ENCODE data around the gene RTP3.

The RTP3 gene

DNA sequence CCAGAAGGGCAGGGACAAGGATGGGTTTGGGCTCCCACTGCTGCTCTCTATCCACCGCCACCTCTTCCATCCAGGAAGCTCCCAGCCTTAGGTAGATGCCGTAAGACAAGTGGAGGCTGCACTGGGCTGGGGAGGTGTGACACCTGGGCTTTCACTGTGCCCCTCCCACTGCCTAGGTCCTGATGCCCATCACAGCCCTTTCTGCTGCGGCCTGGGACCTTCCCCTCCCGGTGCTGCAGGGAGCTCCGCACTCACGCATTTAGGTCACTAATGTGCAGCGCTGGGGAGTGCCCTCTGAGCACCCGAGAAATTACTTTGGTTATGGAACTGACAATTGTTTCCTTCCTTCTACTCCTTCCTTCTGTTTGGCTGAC, 33.9 kb upstream of the RTP3 start:
- no peaks in the 10 kb centered on the region for H3K36me3 ChIP-seq (replicated peaks; ENCODE audit: insufficient read depth, low read length)
- H4K20me1 ChIP-seq (ENCODE audit: insufficient read depth, low read length), result no peaks in the 10 kb centered on the region
- no peaks in the 10 kb centered on the region for H3K27me3 ChIP-seq (replicated peaks; ENCODE audit: insufficient read depth, low read length)

DNA sequence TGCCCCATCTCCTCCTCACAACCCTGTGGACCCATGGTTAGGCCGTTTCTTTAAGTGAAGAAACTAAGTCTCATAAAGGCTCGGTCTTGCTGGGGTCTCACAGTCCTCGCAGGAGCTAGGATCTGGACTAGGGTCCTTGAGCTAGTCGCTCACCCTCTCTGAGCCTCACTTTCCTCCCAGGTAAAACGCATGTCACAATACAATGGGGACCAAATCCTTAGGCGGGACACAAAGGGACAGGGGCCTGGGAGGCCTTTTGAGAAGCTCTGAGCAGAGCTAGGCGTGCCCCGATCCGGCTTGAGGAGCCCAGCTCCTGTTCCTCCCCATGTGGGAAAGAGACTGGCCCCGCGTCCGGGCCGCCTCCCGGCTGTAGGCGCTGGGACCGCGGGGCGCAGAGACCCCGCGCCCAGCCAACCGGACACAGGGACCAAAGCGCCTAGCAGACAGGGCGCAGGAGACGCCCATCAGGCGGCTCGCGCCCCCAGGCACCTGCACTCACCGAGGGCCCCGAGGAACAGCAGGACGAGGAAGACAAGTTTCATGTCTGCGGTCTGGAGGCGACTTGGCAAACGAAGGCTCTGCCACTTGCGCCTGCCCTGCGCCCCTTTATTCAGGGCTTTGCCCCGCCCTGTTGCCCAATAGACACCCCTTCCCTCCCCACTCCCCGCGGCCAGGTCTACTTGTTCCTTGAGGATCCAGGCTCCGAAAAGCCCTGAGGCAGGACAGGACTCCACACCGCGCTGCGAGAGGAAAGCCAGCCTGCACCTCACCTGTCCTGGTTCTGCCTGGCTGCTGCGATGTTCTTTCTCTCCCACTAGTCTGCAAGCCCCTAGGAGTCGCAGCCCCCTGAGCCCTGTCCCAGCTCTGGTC, 33.2 kb upstream of the RTP3 start, which contains the start of gene LTF:
LTF (minus strand) TSS at position 580 of the 870 bp plus-strand sequence; CDS start at position 542, 38 bp downstream.
- Histone ChIP-seq H3K36me3 (replicated peaks; ENCODE audit: insufficient read depth, low read length) (no peaks in the 10 kb centered on the region), H3K9ac (ENCODE audit: low read length) (no peak within 1 kb of the TSS), H3K27ac (ENCODE audit: low read length) (no peak within 1 kb of the TSS), H3K9me2 (replicated peaks; ENCODE audit: insufficient read depth, low read length) (no peaks in the 10 kb centered on the region), H2AFZ (ENCODE audit: low read length) (no peak within 1 kb of the TSS), H3K79me2 (ENCODE audit: low read length) (no peaks in the 10 kb centered on the region), H3F3A (ENCODE audit: insufficient read depth, low read length) (no peaks in the 10 kb centered on the region), H3K4me1 (ENCODE audit: low read length) (no peaks in the 10 kb centered on the region), H3K4me2 (ENCODE audit: low read depth, low read length) (no peak within 1 kb of the TSS), H4K20me1 (ENCODE audit: insufficient read depth, low read length) (no peaks in the 10 kb centered on the region), H3K4me3 (ENCODE audit: low read length) (no peak within 1 kb of the TSS), H3K9me3 (replicated peaks; ENCODE audit: insufficient read depth, low read length) (no peaks in the 10 kb centered on the region), H3K27me3 (replicated peaks; ENCODE audit: insufficient read depth, low read length) (no peaks in the 10 kb centered on the region)
- DNase-seq, result no peak
- TF ChIP-seq, protein P1, sequence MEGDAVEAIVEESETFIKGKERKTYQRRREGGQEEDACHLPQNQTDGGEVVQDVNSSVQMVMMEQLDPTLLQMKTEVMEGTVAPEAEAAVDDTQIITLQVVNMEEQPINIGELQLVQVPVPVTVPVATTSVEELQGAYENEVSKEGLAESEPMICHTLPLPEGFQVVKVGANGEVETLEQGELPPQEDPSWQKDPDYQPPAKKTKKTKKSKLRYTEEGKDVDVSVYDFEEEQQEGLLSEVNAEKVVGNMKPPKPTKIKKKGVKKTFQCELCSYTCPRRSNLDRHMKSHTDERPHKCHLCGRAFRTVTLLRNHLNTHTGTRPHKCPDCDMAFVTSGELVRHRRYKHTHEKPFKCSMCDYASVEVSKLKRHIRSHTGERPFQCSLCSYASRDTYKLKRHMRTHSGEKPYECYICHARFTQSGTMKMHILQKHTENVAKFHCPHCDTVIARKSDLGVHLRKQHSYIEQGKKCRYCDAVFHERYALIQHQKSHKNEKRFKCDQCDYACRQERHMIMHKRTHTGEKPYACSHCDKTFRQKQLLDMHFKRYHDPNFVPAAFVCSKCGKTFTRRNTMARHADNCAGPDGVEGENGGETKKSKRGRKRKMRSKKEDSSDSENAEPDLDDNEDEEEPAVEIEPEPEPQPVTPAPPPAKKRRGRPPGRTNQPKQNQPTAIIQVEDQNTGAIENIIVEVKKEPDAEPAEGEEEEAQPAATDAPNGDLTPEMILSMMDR (IDR thresholded peaks at IDR 0.05; ENCODE audit: low read length), result no peak

More for the DNA sequence above, 33.9 kb upstream of the RTP3 start:
- H3K9ac ChIP-seq (ENCODE audit: low read length), result no peak overlapping the region
- no peaks in the 10 kb centered on the region for H3F3A ChIP-seq (ENCODE audit: insufficient read depth, low read length)
- no peaks in the 10 kb centered on the region for H3K4me1 ChIP-seq (ENCODE audit: low read length)
- H3K27ac ChIP-seq (ENCODE audit: low read length), result no peak overlapping the region
- no peaks in the 10 kb centered on the region for H3K9me3 ChIP-seq (replicated peaks; ENCODE audit: insufficient read depth, low read length)
- TF ChIP-seq EZH2 (optimal IDR thresholded peaks at IDR 0.05; ENCODE audit: low read depth, low read length) (no peak), EZH2phosphoT487 (IDR thresholded peaks at IDR 0.05; ENCODE audit: low read length) (no peak)
- TF ChIP-seq, protein P1 (IDR thresholded peaks at IDR 0.05; ENCODE audit: low read length), result no peak
- H2AFZ ChIP-seq (ENCODE audit: low read length), result no peak overlapping the region
- no peak overlapping the region for H3K4me2 ChIP-seq (ENCODE audit: low read depth, low read length)
- no peaks in the 10 kb centered on the region for H3K79me2 ChIP-seq (ENCODE audit: low read length)
- no peak for DNase-seq
- no peak overlapping the region for H3K4me3 ChIP-seq (ENCODE audit: low read length)
- no peaks in the 10 kb centered on the region for H3K9me2 ChIP-seq (replicated peaks; ENCODE audit: insufficient read depth, low read length)

DNA sequence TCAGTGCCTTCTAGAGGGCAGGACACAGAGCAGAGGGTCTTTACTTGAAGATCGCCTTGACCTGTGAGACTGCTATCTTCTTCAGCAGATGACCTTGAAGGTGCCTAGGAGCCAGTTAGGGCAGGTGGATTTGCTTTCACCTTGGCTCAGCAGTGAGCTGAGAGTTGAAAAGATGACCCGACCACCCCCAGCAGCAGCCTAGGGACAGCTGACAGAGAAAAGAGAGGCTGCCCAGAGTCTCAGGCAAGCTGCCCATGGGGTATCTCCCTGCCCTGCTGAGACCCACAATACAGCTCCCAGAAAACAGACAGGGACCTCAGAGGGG, 32.6 kb upstream of the RTP3 start:
- Histone ChIP-seq H3K4me3 (ENCODE audit: low read length) (no peak overlapping the region), H3K27ac (ENCODE audit: low read length) (no peak overlapping the region), H3F3A (ENCODE audit: insufficient read depth, low read length) (no peaks in the 10 kb centered on the region), H3K9ac (ENCODE audit: low read length) (no peak overlapping the region), H3K4me1 (ENCODE audit: low read length) (no peaks in the 10 kb centered on the region), H3K9me3 (replicated peaks; ENCODE audit: insufficient read depth, low read length) (no peaks in the 10 kb centered on the region), H3K36me3 (replicated peaks; ENCODE audit: insufficient read depth, low read length) (no peaks in the 10 kb centered on the region), H2AFZ (ENCODE audit: low read length) (no peak overlapping the region), H3K27me3 (replicated peaks; ENCODE audit: insufficient read depth, low read length) (no peaks in the 10 kb centered on the region), H3K4me2 (ENCODE audit: low read depth, low read length) (no peak overlapping the region), H3K9me2 (replicated peaks; ENCODE audit: insufficient read depth, low read length) (no peaks in the 10 kb centered on the region), H4K20me1 (ENCODE audit: insufficient read depth, low read length) (no peaks in the 10 kb centered on the region), H3K79me2 (ENCODE audit: low read length) (no peaks in the 10 kb centered on the region)
- TF ChIP-seq, protein P1 (IDR thresholded peaks at IDR 0.05; ENCODE audit: low read length), result no peak
- TF ChIP-seq EZH2phosphoT487 (IDR thresholded peaks at IDR 0.05; ENCODE audit: low read length) (no peak), EZH2 (optimal IDR thresholded peaks at IDR 0.05; ENCODE audit: low read depth, low read length) (no peak)
- no peak for DNase-seq

Measured in MM.1S (cell line).